GM12878 (cell line): ENCODE measurements around the gene HK1. TPM values are rescaled to one million over a fixed set of nuclear protein-coding genes. Genes with fewer than 3 reads are reported as not detected.

Source experiments
- ATAC-seq: fragments of 200-7000 bp; cut with Tn5 transposase; 3 replicates; pipeline ENCODE4 v1.9.1; 2020; ENCODE audit warnings: mild to moderate bottlenecking, moderate library complexity
- BruUV-seq: library from RNA; stranded (reverse); fragments of 400-500 nt; replicated peaks from 2 replicates; lab custom pipeline; 2021; lab: Mats Ljungman, UMichigan
- CTCF ChIA-PET: fragments of 300-600 bp; sonication (Branson Sonifier 250); formaldehyde crosslinking; extraction: SDS; loops from one replicate; lab custom pipeline; 2021; ENCODE audit warnings: inconsistent platforms; lab: Yijun Ruan, JAX
- POLR2A ChIA-PET: fragments of 350-600 bp; formaldehyde crosslinking; extraction: SDS; loops from one replicate; lab custom pipeline; 2021; ENCODE audit warnings: inconsistent platforms; lab: Charles Lee
- RAD21 ChIA-PET: fragments of 300-600 bp; sonication (Branson Sonifier 250); formaldehyde crosslinking; loops from one replicate; lab custom pipeline; 2023; ENCODE audit warnings: antibody characterized with exemption; ENCODE audit not compliant: unreplicated experiment; lab: Charles Lee
- SMC1A ChIA-PET: fragments of 300-600 bp; sonication (Branson Sonifier 250); formaldehyde crosslinking; loops from one replicate; lab custom pipeline; 2023; ENCODE audit not compliant: unreplicated experiment, uncharacterized antibody; lab: Charles Lee
- DNase-seq: peaks from one replicate; pipeline ENCODE4 v3.0.0-alpha.2; 2011; ENCODE audit warnings: low read depth, low spot score
- FAIRE-seq: peaks from 3 replicates; lab custom pipeline; 2011; peaks lifted over from hg19 to GRCh38; lab: Jason Lieb, UNC
- H2AFZ ChIP-seq: 2 replicates; pipeline ENCODE4 v1.6.0; 2011; ENCODE audit warnings: low read depth, low read length, control low read depth; ENCODE audit not compliant: control insufficient read depth
- H3K27ac ChIP-seq: 2 replicates; pipeline ENCODE4 v1.5.1; 2011; ENCODE audit warnings: control low read depth; ENCODE audit not compliant: control insufficient read depth, insufficient read depth
- H3K27me3 ChIP-seq, 2 experiments: replicated peaks in 1 of 2; 2 replicates each; pipeline versions ENCODE4 v1.6.0 to v1.6.1; 2011; ENCODE audit warnings: low read length in 1 of 2; ENCODE audit not compliant: control insufficient read depth in 2 of 2, insufficient read depth in 2 of 2
- H3K36me3 ChIP-seq, 2 experiments: 2 replicates each; pipeline ENCODE4 v1.5.1; 2011; ENCODE audit warnings: low read length in 1 of 2; ENCODE audit not compliant: control insufficient read depth in 2 of 2, insufficient read depth in 2 of 2
- H3K4me1 ChIP-seq: 2 replicates; pipeline ENCODE4 v1.6.1; 2011; ENCODE audit warnings: mild to moderate bottlenecking, low read length, moderate library complexity, mixed read lengths; ENCODE audit not compliant: control insufficient read depth, insufficient read depth
- H3K4me2 ChIP-seq: 2 replicates; pipeline ENCODE4 v1.6.0; 2011; ENCODE audit warnings: control low read depth; ENCODE audit not compliant: control insufficient read depth, insufficient read depth
- H3K4me3 ChIP-seq: fragments of 200-600 bp; sonication (generic); 2 replicates; pipeline ENCODE4 v1.5.1; 2016
- H3K79me2 ChIP-seq: 2 replicates; pipeline ENCODE4 v1.6.0; 2011; ENCODE audit warnings: low read length; ENCODE audit not compliant: control insufficient read depth, insufficient read depth
- H3K9ac ChIP-seq: 2 replicates; pipeline ENCODE4 v1.8.0; 2011; ENCODE audit warnings: low read length, control low read depth, mixed read lengths; ENCODE audit not compliant: control insufficient read depth, insufficient read depth
- H3K9me3 ChIP-seq: replicated peaks from 3 replicates; pipeline ENCODE4 v1.5.1; 2011; ENCODE audit warnings: mild to moderate bottlenecking, low read length; ENCODE audit not compliant: control insufficient read depth, insufficient read depth
- H4K20me1 ChIP-seq: 2 replicates; pipeline ENCODE4 v1.6.0; 2011; ENCODE audit not compliant: control insufficient read depth, insufficient read depth
- ASH2L ChIP-seq: fragments of 300-600, 200-600 bp; sonication (generic); IDR thresholded peaks from 2 replicates; pipeline ENCODE4 v1.6.1; 2017; ENCODE audit warnings: low read depth, mild to moderate bottlenecking, borderline replicate concordance
- CBFB ChIP-seq: IDR thresholded peaks from 2 replicates; pipeline ENCODE4 v1.6.1; 2016; ENCODE audit warnings: antibody characterized with exemption, low read depth
- CBX3 ChIP-seq: fragments of 200-600 bp; sonication (generic); IDR thresholded peaks from 2 replicates; pipeline ENCODE4 v1.6.1; 2016; ENCODE audit warnings: low read depth, borderline replicate concordance
- E2F8 ChIP-seq: fragments of 450-650 bp; IDR thresholded peaks from 2 replicates; pipeline ENCODE4 v1.6.1; 2018; ENCODE audit warnings: mild to moderate bottlenecking, low read depth, moderate library complexity; ENCODE audit not compliant: partially characterized antibody
- EED ChIP-seq: sonication (generic); IDR thresholded peaks from 2 replicates; pipeline ENCODE4 v1.6.1; 2016; ENCODE audit warnings: antibody characterized with exemption, low read depth
- EGR1 ChIP-seq, 2 experiments: IDR thresholded peaks; 1 replicate in 1 of 2; 2 replicates in 1 of 2; pipeline ENCODE4 v1.6.1; 2011 to 2012; ENCODE audit warnings: low read depth in 2 of 2, low read length in 2 of 2, borderline replicate concordance in 1 of 2, mild to moderate bottlenecking in 1 of 2, moderate library complexity in 1 of 2
- EZH2 ChIP-seq: IDR thresholded peaks from 2 replicates; pipeline ENCODE4 v1.6.1; 2012; ENCODE audit warnings: low read depth, mild to moderate bottlenecking, control low read depth, inconsistent platforms, low read length, borderline replicate concordance; ENCODE audit not compliant: control insufficient read depth
- MTA3 ChIP-seq: IDR thresholded peaks from 2 replicates; pipeline ENCODE4 v1.6.1; 2012; ENCODE audit warnings: low read length, inconsistent platforms, borderline replicate concordance
- MXI1 ChIP-seq: fragments of 150-350 bp; IDR thresholded peaks from 2 replicates; pipeline ENCODE4 v1.6.1; 2011; ENCODE audit warnings: low read depth, mild to moderate bottlenecking, inconsistent platforms, low read length, improper control_type of control experiment
- MYB ChIP-seq: fragments of 150-350 bp; IDR thresholded peaks from 2 replicates; pipeline ENCODE4 v1.6.1; 2014; ENCODE audit warnings: mild to moderate bottlenecking, low read depth, low read length, borderline replicate concordance
- NBN ChIP-seq: fragments of 450-650 bp; IDR thresholded peaks from 2 replicates; pipeline ENCODE4 v1.6.1; 2016
- NKRF ChIP-seq: fragments of 450-650 bp; conservative IDR thresholded peaks from 2 replicates; pipeline ENCODE4 v1.6.1; 2017; ENCODE audit warnings: mild to moderate bottlenecking, moderate library complexity
- NR2C1 ChIP-seq: fragments of 450-650 bp; IDR thresholded peaks from 2 replicates; pipeline ENCODE4 v1.6.1; 2017; ENCODE audit warnings: antibody characterized with exemption, mild to moderate bottlenecking, moderate library complexity
- POLR2AphosphoS5 ChIP-seq: IDR thresholded peaks from 2 replicates; pipeline ENCODE4 v1.6.1; 2011; ENCODE audit warnings: mild to moderate bottlenecking, low read length, inconsistent platforms
- SMAD5 ChIP-seq: IDR thresholded peaks from 2 replicates; pipeline ENCODE4 v1.6.1; 2016; ENCODE audit warnings: antibody characterized with exemption, low read depth
- SUZ12 ChIP-seq: fragments of 200-600 bp; sonication (generic); IDR thresholded peaks from one replicate; pipeline ENCODE4 v1.6.1; 2018; ENCODE audit warnings: antibody characterized with exemption, mild to moderate bottlenecking; ENCODE audit not compliant: unreplicated experiment
- TCF12 ChIP-seq: IDR thresholded peaks from 2 replicates; pipeline ENCODE4 v1.6.1; 2011; ENCODE audit warnings: low read depth, mild to moderate bottlenecking, low read length
- USF2 ChIP-seq: IDR thresholded peaks from 2 replicates; pipeline ENCODE4 v1.6.1; 2011; ENCODE audit warnings: low read depth, low read length, improper control_type of control experiment, borderline replicate concordance
- ZBED1 ChIP-seq: IDR thresholded peaks from 2 replicates; pipeline ENCODE4 v1.6.1; 2016; ENCODE audit warnings: borderline replicate concordance
- WGBS: methylation state at CpG from one replicate; pipeline ENCODE4 v1.1.6; 2016; ENCODE audit warnings: low lambda C conversion rate; ENCODE audit not compliant: insufficient replicate concordance, insufficient coverage; ENCODE audit errors: missing lambda C conversion rate; 5-methylcytosine and 5-hydroxymethylcytosine counted together
- in situ Hi-C: fragments of 300-500 bp; cut with MboI; formaldehyde crosslinking; loops from 9 replicates; pipeline ENCODE4 v1.14.3; 2018; ENCODE audit warnings: mixed read lengths
- intact Hi-C: fragments of 100-400 bp; cut with micrococcal nuclease; formaldehyde crosslinking; loops from one replicate; pipeline ENCODE4 v1.14.2; 2022; ENCODE audit not compliant: unreplicated experiment
- polyA plus RNA-seq, 11 experiments: library from polyadenylated mRNA; depleted of rRNA in 4 of 11; unstranded in 6 of 11; stranded (reverse) in 5 of 11; fragments of >200 nt; fragmentation: Nextera tagmentation in 4 of 11; fragmentation: Illumina TruSeq in 1 of 11; extraction: Ambion mirVana in 4 of 11; extraction: Trizol in 1 of 11; gene quantifications; 1 replicate in 1 of 11; 2 replicates in 10 of 11; pipeline versions ENCODE4 v1.2.1 to v1.2.3, GENCODE V29; 2011 to 2016; ENCODE audit warnings: inconsistent platforms in 2 of 11, missing spikeins in 2 of 11, low read depth in 1 of 11
- total RNA-seq, 4 experiments: library from RNA; depleted of rRNA in 3 of 4; stranded (reverse); fragments of >200 nt in 3 of 4; fragmentation: Illumina TruSeq in 1 of 4; extraction: Trizol in 1 of 4; gene quantifications; 2 replicates each; pipeline versions ENCODE4 v1.2.1 to v1.2.3, GENCODE V29; 2013 to 2021

The HK1 gene
- total and polyA plus RNA-seq, 10 of the 15 experiments (the other 5 are each of a cell fraction or from before 2014, with no cell fraction given) = 3.4 to 77.3 (median 46.6) TPM

DNA sequence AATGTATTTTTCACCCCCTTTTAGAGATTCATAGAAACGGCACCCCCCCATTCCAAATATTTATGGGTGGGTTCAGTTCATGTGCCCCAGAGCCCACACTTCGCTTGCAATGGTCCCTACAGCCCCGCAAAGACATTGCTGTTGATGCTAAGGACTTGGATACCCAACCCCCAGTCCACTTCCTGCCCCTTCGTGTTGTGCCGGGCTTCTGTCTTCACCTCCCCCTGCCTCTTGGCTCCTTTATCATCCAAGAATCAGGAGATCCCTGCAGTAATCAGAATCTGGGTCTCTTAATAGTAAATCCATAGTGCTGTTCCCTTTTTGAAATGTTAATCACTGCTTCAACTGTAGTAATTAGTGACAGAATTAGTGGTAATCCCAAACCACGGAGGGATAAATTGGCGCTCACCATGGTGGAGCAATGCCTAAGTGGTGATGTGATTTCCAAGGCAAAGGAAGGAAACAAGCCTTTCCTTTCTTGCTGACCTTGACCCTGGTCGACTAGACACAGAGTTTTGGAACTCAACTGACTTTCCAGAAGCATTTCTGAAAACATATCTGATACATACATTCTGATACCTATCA is 67.7 kb downstream of the HK1 start:
- BruUV-seq = no TSS peak
- 80% methylated on average over 8 of the region's 8 CpGs for WGBS
- Histone ChIP-seq H3K36me3 (peaks cover 9 to 24% of the 10 kb centered on the region in 2 experiments), H3K9me3 (no peaks in the 10 kb centered on the region), H3K27me3 (no peaks in the 10 kb centered on the region), H4K20me1 (no peaks in the 10 kb centered on the region; the same call in 1 of the 2 replicates), H3K79me2 (peaks cover 4% of the 10 kb centered on the region), H2AFZ (no peak overlapping the region), H3K4me2 (no peak overlapping the region), H3K27ac (no peak overlapping the region), H3K4me3 (no peak overlapping the region), H3K4me1 (peaks cover 24% of the 10 kb centered on the region), H3K9ac (no peak overlapping the region)
- no peak for ATAC-seq
- ChIA-PET SMC1A (interaction anchor here (1.1 to 2.1 kb wide), 2 partner anchors 18 to 51 kb away, joined by 3 to 7 read pairs; no protein-coding TSS in a partner anchor), CTCF (interaction anchor here (1.5 kb wide), 1 partner anchor 33 kb away, joined by 3 read pairs; no protein-coding TSS in a partner anchor), RAD21 (no interaction called here), POLR2A (interaction anchor here (2.2 kb wide), 1 partner anchor 27 kb away, joined by 6 read pairs; no protein-coding TSS in a partner anchor)
- in situ Hi-C loops = no loop called here
- no peak for FAIRE-seq
- intact Hi-C loops = no loop called here
- DNase-seq = no peak
- no peak for TF ChIP-seq NBN
- no peak for TF ChIP-seq MXI1
- TF ChIP-seq USF2 = no peak
- TF ChIP-seq NR2C1 = no peak
- TF ChIP-seq SMAD5 = no peak
- no peak for TF ChIP-seq EGR1 (IDR thresholded peaks at IDR 0.05; ENCODE audit: borderline replicate concordance in 1 of 2, low read depth in 2 of 2, low read length in 2 of 2)
- TF ChIP-seq ZBED1 = no peak
- no peak for TF ChIP-seq TCF12
- no peak for TF ChIP-seq MTA3
- no peak for TF ChIP-seq E2F8
- TF ChIP-seq CBFB = no peak
- TF ChIP-seq CBX3 = no peak
- no peak for TF ChIP-seq EED
- no peak for TF ChIP-seq SUZ12
- no peak for TF ChIP-seq MYB
- TF ChIP-seq POLR2AphosphoS5 = no peak
- TF ChIP-seq ASH2L = no peak
- no peak for TF ChIP-seq NKRF
- TF ChIP-seq EZH2 = no peak
